Osteoblast (primary cell): Measurements from ENCODE around the gene SMCR8. TPM values are rescaled to one million over a fixed set of nuclear protein-coding genes. Genes with fewer than 3 reads are reported as not detected.
"Not testable (repeated sequence)": the region's sequence is repeated elsewhere in the genome, so short reads cannot be mapped to it uniquely, and the experiment has no call there.

ENCODE experiments used
- DNase-seq: peaks from one replicate; pipeline ENCODE4 v3.0.0; 2011; ENCODE audit warnings: low spot score, mixed read lengths; ENCODE audit not compliant: insufficient read length; ENCODE audit errors: missing footprints
- H2AFZ ChIP-seq: 2 replicates; pipeline ENCODE4 v1.6.0; 2011; ENCODE audit warnings: mild to moderate bottlenecking, low read length
- H3K27ac ChIP-seq: 2 replicates; pipeline ENCODE4 v1.5.1; 2011; ENCODE audit warnings: mild to moderate bottlenecking, low read depth, low read length, moderate library complexity
- H3K27me3 ChIP-seq: 2 replicates; pipeline ENCODE4 v1.6.0; 2012; ENCODE audit warnings: mild to moderate bottlenecking, control low read depth, inconsistent platforms, low read length, moderate library complexity; ENCODE audit not compliant: insufficient read depth
- H3K36me3 ChIP-seq: 2 replicates; pipeline ENCODE4 v1.5.1; 2011; ENCODE audit warnings: mild to moderate bottlenecking, low read length, control low read depth, moderate library complexity; ENCODE audit not compliant: insufficient read depth
- H3K4me1 ChIP-seq: 2 replicates; pipeline ENCODE4 v1.5.1; 2011; ENCODE audit warnings: mild to moderate bottlenecking, low read length, control low read depth, moderate library complexity; ENCODE audit not compliant: insufficient read depth
- H3K4me2 ChIP-seq: 2 replicates; pipeline ENCODE4 v1.6.0; 2011; ENCODE audit warnings: mild to moderate bottlenecking, low read length; ENCODE audit not compliant: insufficient read depth
- H3K4me3 ChIP-seq: fragments of 200-600 bp; sonication (generic); 3 replicates; pipeline ENCODE4 v1.5.1; 2012; ENCODE audit warnings: mild to moderate bottlenecking, low read length, inconsistent platforms; ENCODE audit not compliant: insufficient read depth
- H3K79me2 ChIP-seq: 2 replicates; pipeline ENCODE4 v1.6.0; 2012; ENCODE audit warnings: mild to moderate bottlenecking, low read length, control low read depth, inconsistent platforms; ENCODE audit not compliant: insufficient read depth
- H3K9me3 ChIP-seq: 2 replicates; pipeline ENCODE4 v1.5.1; 2011; ENCODE audit warnings: low read depth, low read length, control low read depth
- H4K20me1 ChIP-seq: 2 replicates; pipeline ENCODE4 v1.6.0; 2012; ENCODE audit warnings: mild to moderate bottlenecking, low read length, control low read depth; ENCODE audit not compliant: insufficient read depth
- CTCF ChIP-seq: IDR thresholded peaks from 2 replicates; pipeline ENCODE4 v1.5.1; 2011; ENCODE audit warnings: mild to moderate bottlenecking, low read depth, low read length, moderate library complexity; ENCODE audit errors: extremely low read depth
- total RNA-seq: library from RNA; depleted of rRNA; stranded (reverse); fragments of >200 nt; gene quantifications from 2 replicates; pipeline ENCODE4 v1.2.3, GENCODE V29; 2012

The SMCR8 gene
- total RNA-seq, 1 donor = 22.1 TPM

- H3K27ac ChIP-seq = no peak overlapping the region
- peaks cover 2% of the 10 kb centered on the region for H3K27me3 ChIP-seq
- peaks cover 4% of the 10 kb centered on the region for H3K4me1 ChIP-seq
- H3K79me2 ChIP-seq = peaks cover 11% of the 10 kb centered on the region
- H3K9me3 ChIP-seq = no peaks in the 10 kb centered on the region
- H4K20me1 ChIP-seq = no peaks in the 10 kb centered on the region
- no peak for DNase-seq
- no peak for TF ChIP-seq CTCF
- H3K36me3 ChIP-seq = no peaks in the 10 kb centered on the region
- H3K4me2 ChIP-seq = no peak overlapping the region
- no peak overlapping the region for H3K4me3 ChIP-seq
- H2AFZ ChIP-seq = no peak overlapping the region
These were observed 49.1 kb downstream of the SMCR8 start for GRCh38 chr17:18364166-18364565.

- no peaks in the 10 kb centered on the region for H4K20me1 ChIP-seq
- H3K4me2 ChIP-seq = no peak overlapping the region
- no peak for DNase-seq
- no peak for TF ChIP-seq CTCF
- H3K9me3 ChIP-seq = no peaks in the 10 kb centered on the region
- H3K27ac ChIP-seq = no peak overlapping the region
- no peak overlapping the region for H2AFZ ChIP-seq
- H3K79me2 ChIP-seq = no peaks in the 10 kb centered on the region
- no peaks in the 10 kb centered on the region for H3K4me1 ChIP-seq
- no peaks in the 10 kb centered on the region for H3K36me3 ChIP-seq
- H3K27me3 ChIP-seq = peaks cover 8% of the 10 kb centered on the region
- H3K4me3 ChIP-seq = no peak overlapping the region
These were observed 53.9 kb downstream of the SMCR8 start for GRCh38 chr17:18368946-18369345.

GRCh38 chr17:18370761-18371160, 55.7 kb downstream of the SMCR8 start:
- DNase-seq = no peak
- Histone ChIP-seq H3K79me2 (no peaks in the 10 kb centered on the region), H3K36me3 (no peaks in the 10 kb centered on the region), H3K27ac (no peak overlapping the region), H3K4me1 (no peaks in the 10 kb centered on the region), H2AFZ (no peak overlapping the region), H3K9me3 (peaks cover 2% of the 10 kb centered on the region), H3K4me2 (no peak overlapping the region), H3K27me3 (peaks cover 8% of the 10 kb centered on the region), H3K4me3 (no peak overlapping the region), H4K20me1 (no peaks in the 10 kb centered on the region)
- TF ChIP-seq CTCF = no peak

- Histone ChIP-seq H4K20me1 (no peaks in the 10 kb centered on the region), H3K4me1 (no peaks in the 10 kb centered on the region), H3K27me3 (peaks cover 8% of the 10 kb centered on the region), H3K4me3 (no peak overlapping the region), H3K79me2 (no peaks in the 10 kb centered on the region), H3K4me2 (no peak overlapping the region), H3K9me3 (peaks cover 2% of the 10 kb centered on the region), H2AFZ (no peak overlapping the region), H3K36me3 (no peaks in the 10 kb centered on the region), H3K27ac (no peak overlapping the region)
- DNase-seq = no peak
- TF ChIP-seq CTCF = no peak
These were observed 56.4 kb downstream of the SMCR8 start for GRCh38 chr17:18371455-18371854.

GRCh38 chr17:18373181-18373580, 58.1 kb downstream of the SMCR8 start:
- DNase-seq, H2AFZ ChIP-seq, H3K4me3 ChIP-seq, H3K79me2 ChIP-seq, H4K20me1 ChIP-seq, H3K27me3 ChIP-seq, H3K4me2 ChIP-seq, H3K9me3 ChIP-seq, H3K27ac ChIP-seq, H3K4me1 ChIP-seq, H3K36me3 ChIP-seq: not testable (repeated sequence)
